RWPE1 (cell line): Measurements from ENCODE around the gene RNASEH2A.

Experiments used
- CTCF ChIA-PET: fragments of 350-600 bp; sonication (Branson Sonifier 250); formaldehyde crosslinking; extraction: SDS; loops from one replicate; lab custom pipeline; 2021; lab: Yijun Ruan, JAX
- POLR2A ChIA-PET: fragments of 400-600 bp; formaldehyde crosslinking; extraction: SDS; loops from one replicate; lab custom pipeline; 2020; ENCODE audit warnings: antibody characterized with exemption; ENCODE audit not compliant: low non-redundant PET; lab: Yijun Ruan, JAX
- DNase-seq: peaks from one replicate; pipeline ENCODE4 v3.0.0; 2012; ENCODE audit warnings: low spot score
- H3K27ac ChIP-seq: fragments of 450-650 bp; 2 replicates; pipeline ENCODE4 v1.5.1; 2017
- CTCF ChIP-seq: fragments of 450-650 bp; conservative IDR thresholded peaks from 2 replicates; pipeline ENCODE4 v1.5.1; 2017; ENCODE audit warnings: low read depth, mild to moderate bottlenecking

RNASEH2A gene

GRCh38 chr19:12806242-12807081, at the start of gene RNASEH2A:
RNASEH2A (plus strand) TSS chr19:12806584; CDS start chr19:12806674, 90 bp downstream.
- peak within 1 kb of the TSS; percentile 76 for H3K27ac ChIP-seq
- no peak for TF ChIP-seq CTCF
- ChIA-PET CTCF (interaction anchor here (0.6 to 1.2 kb wide), 4 partner anchors 29 to 1037 kb away, joined by 3 to 4 read pairs (median 3); no protein-coding TSS in a partner anchor), POLR2A (interaction anchor here (0.6 kb wide), 1 partner anchor 115 kb away, joined by 4 read pairs; no protein-coding TSS in a partner anchor)
- peak; percentile 88 for DNase-seq

DNA sequence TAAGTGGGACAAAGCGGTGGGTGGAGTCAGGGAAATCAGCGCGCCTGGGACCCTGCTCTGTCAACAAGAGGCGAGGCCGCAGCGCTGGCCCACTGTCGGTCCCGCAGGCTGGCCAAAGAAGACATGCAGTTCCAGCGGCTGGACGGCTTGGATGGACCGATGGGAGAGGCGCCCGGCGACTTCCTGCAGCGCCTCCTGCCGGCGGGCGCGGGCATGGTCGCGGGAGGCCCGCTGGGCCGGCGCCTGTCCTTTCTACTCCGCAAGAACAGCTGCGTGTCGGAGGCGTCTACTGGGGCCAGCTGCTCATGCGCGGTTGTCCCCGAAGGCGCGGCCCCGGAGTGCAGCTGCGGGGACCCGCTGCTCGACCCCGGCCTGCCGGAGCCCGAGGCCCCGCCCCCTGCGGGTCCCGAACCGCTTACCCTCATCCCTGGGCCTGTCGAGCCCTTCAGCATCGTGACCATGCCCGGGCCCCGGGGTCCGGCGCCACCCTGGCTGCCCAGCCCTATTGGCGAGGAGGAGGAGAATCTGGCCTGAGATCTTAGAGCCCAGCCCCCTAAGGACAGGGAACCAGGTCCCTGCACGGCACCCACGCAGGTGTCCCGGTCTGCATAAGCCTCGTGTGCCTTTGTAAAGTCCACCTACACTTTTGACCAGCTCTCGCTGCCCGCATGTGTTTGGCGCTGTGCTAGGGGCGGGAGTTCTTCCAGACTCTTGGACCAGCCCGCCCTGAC, 48.7 kb upstream of the RNASEH2A start:
- POLR2A ChIA-PET = no interaction called here
- no peak overlapping the region for H3K27ac ChIP-seq

GRCh38 chr19:12759686-12760085, 46.7 kb upstream of the RNASEH2A start:
- TF ChIP-seq CTCF = no peak
- 0 out of 2 replicates have a peak overlapping the region, but pooled peaks have one; percentile 16 for H3K27ac ChIP-seq
- DNase-seq = no peak
- POLR2A ChIA-PET = interaction anchor here (0.5 to 0.7 kb wide), 2 partner anchors 15 to 39 kb away, joined by 4 to 5 read pairs; no protein-coding TSS in a partner anchor
- CTCF ChIA-PET = interaction anchor here (0.6 to 2.7 kb wide), 9 partner anchors 9 to 211 kb away, joined by 3 to 25 read pairs (median 4); partner anchors contain the start of gene GET3

More for the DNA sequence above, 48.7 kb upstream of the RNASEH2A start:
- peak; percentile 27 for DNase-seq
- TF ChIP-seq CTCF = peak; percentile 76
- CTCF ChIA-PET = interaction anchor here (0.6 to 2.8 kb wide), 19 partner anchors 8 to 115 kb away, joined by 3 to 19 read pairs (median 4); no protein-coding TSS in a partner anchor

- ChIA-PET POLR2A (no interaction called here), CTCF (interaction anchor here (0.7 kb wide), 1 partner anchor 33 kb away, joined by 3 read pairs; no protein-coding TSS in a partner anchor)
- no peak for TF ChIP-seq CTCF
- DNase-seq = no peak
- peak overlapping the region; percentile 30 for H3K27ac ChIP-seq
Measured at GRCh38 chr19:12763100-12763499, 43.3 kb upstream of the RNASEH2A start.

GRCh38 chr19:12764698-12765097, 41.7 kb upstream of the RNASEH2A start:
- peak overlapping the region; percentile 19 for H3K27ac ChIP-seq
- no peak for DNase-seq
- no peak for TF ChIP-seq CTCF
- POLR2A ChIA-PET = no interaction called here
- CTCF ChIA-PET = interaction anchor here (0.6 to 2.0 kb wide), 2 partner anchors 32 to 304 kb away, joined by 4 to 9 read pairs; no protein-coding TSS in a partner anchor

DNA sequence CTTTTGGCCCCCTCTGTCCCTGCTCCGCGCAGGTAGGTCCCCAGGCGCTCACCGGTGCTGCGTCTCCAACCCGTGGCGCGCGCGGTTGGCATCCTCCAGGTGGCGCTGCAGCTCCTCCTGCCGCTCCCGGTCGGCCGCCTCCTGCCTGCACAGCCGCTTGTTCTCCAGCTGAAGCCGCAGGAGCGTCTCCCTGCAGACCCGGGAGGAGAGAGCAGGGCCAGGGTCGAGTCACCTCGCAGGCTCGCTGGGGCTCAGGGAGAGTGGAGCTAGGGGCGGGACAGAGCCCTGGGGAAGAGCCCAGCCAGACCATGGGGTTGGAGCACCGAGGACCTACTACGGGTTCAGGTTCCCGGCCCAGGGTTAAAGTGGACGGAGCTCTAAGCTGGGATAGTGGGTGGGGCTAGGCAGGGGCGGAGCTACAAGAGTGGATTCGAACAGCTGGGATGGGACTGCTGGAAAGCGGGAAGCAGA, 40.3 kb upstream of the RNASEH2A start:
- ChIA-PET POLR2A (no interaction called here), CTCF (interaction anchor here (0.8 to 2.0 kb wide), 2 partner anchors 9 to 30 kb away, joined by 7 to 9 read pairs; no protein-coding TSS in a partner anchor)
- no peak for TF ChIP-seq CTCF
- peak overlapping the region; percentile 19; the same call in 1 of the 2 replicates for H3K27ac ChIP-seq
- no peak for DNase-seq
